ENCODE measurements around the gene FAM111B. TPM values are rescaled to one million over a fixed set of nuclear protein-coding genes. Genes with fewer than 3 reads are reported as not detected.
A peak's percentile ranks its signal among the peaks of the same experiment; 100 is the strongest.

Gene FAM111B
- polyA plus RNA-seq, 1 experiment = 2.7 TPM

GRCh38 chr11:59173964-59174663, 67.1 kb downstream of the FAM111B start:
- H3K4me3 ChIP-seq (ENCODE audit: low read depth, low read length) = peak overlapping the region; percentile 71
- no peaks in the 10 kb centered on the region for H3K9me3 ChIP-seq (ENCODE audit: control insufficient read depth, insufficient read depth, low read length)
- CTCF ChIA-PET = interaction anchor here (0.7 to 8.6 kb wide), 8 partner anchors 12 to 47 kb away, joined by 3 to 151 read pairs (median 6); no protein-coding TSS in a partner anchor
- H3K27ac ChIP-seq (ENCODE audit: low read depth, low read length) = peak overlapping the region; percentile 52
- peaks cover 3% of the 10 kb centered on the region for H3K27me3 ChIP-seq (ENCODE audit: control insufficient read depth, insufficient read depth, low read length)
- POLR2A ChIA-PET = interaction anchor here (1.0 to 1.1 kb wide), 2 partner anchors 11 to 50 kb away, joined by 3 read pairs; no protein-coding TSS in a partner anchor
- TF ChIP-seq CTCF (IDR thresholded peaks at IDR 0.05; ENCODE audit: low read depth, low read length) = no peak
- DNase-seq (ENCODE audit: low read depth, low spot score) = no peak

GRCh38 chr11:59174664-59175033, 67.6 kb downstream of the FAM111B start:
- no peak for DNase-seq (ENCODE audit: low read depth, low spot score)
- CTCF ChIA-PET = interaction anchor here (0.7 to 8.6 kb wide), 8 partner anchors 12 to 47 kb away, joined by 3 to 151 read pairs (median 6); no protein-coding TSS in a partner anchor
- no peak overlapping the region for H3K4me3 ChIP-seq (ENCODE audit: low read depth, low read length)
- POLR2A ChIA-PET = interaction anchor here (1.0 kb wide), 1 partner anchor 49 kb away, joined by 3 read pairs; no protein-coding TSS in a partner anchor
- peaks cover 4% of the 10 kb centered on the region for H3K9me3 ChIP-seq (ENCODE audit: control insufficient read depth, insufficient read depth, low read length)
- TF ChIP-seq CTCF (IDR thresholded peaks at IDR 0.05; ENCODE audit: low read depth, low read length) = no peak
- peaks cover 3% of the 10 kb centered on the region for H3K27me3 ChIP-seq (ENCODE audit: control insufficient read depth, insufficient read depth, low read length)
- peak overlapping the region; percentile 39 for H3K27ac ChIP-seq (ENCODE audit: low read depth, low read length)

GRCh38 chr11:59175091-59175501, 68.1 kb downstream of the FAM111B start:
- POLR2A ChIA-PET = no interaction called here
- DNase-seq (ENCODE audit: low read depth, low spot score) = no peak
- Histone ChIP-seq H3K9me3 (ENCODE audit: control insufficient read depth, insufficient read depth, low read length) (peaks cover 5% of the 10 kb centered on the region), H3K27ac (ENCODE audit: low read depth, low read length) (peak overlapping the region; percentile 39), H3K4me3 (ENCODE audit: low read depth, low read length) (no peak overlapping the region), H3K27me3 (ENCODE audit: control insufficient read depth, insufficient read depth, low read length) (peaks cover 3% of the 10 kb centered on the region)
- no peak for TF ChIP-seq CTCF (IDR thresholded peaks at IDR 0.05; ENCODE audit: low read depth, low read length)
- CTCF ChIA-PET = interaction anchor here (0.9 to 8.6 kb wide), 8 partner anchors 11 to 46 kb away, joined by 4 to 151 read pairs (median 6); no protein-coding TSS in a partner anchor

DNA sequence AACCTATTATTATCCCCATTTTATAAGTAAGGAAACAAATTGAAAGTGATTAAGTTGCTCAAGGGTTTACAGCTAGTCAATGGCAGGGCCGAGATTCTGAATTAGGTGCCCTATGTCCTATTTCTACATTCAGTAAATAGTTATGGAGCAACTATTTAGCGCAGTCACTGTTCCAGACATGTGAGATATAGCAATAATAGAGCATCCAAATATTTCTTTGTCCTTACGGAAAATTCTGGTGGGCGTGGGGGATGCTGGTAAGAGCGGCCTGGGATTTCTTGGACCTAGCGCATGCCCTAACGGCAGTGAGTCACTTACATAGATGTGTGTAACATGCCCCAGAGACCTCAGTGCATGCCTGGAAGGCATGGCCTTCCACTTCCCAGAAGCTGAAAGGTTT, 69.3 kb downstream of the FAM111B start:
- ChIA-PET CTCF (interaction anchor here (1.3 to 8.6 kb wide), 4 partner anchors 10 to 45 kb away, joined by 3 to 151 read pairs (median 4); no protein-coding TSS in a partner anchor), POLR2A (no interaction called here)
- H3K27ac ChIP-seq (ENCODE audit: low read depth, low read length) = no peak overlapping the region
- H3K27me3 ChIP-seq (ENCODE audit: control insufficient read depth, insufficient read depth, low read length) = no peaks in the 10 kb centered on the region
- H3K4me3 ChIP-seq (ENCODE audit: low read depth, low read length) = no peak overlapping the region
- TF ChIP-seq CTCF (IDR thresholded peaks at IDR 0.05; ENCODE audit: low read depth, low read length) = no peak
- H3K9me3 ChIP-seq (ENCODE audit: control insufficient read depth, insufficient read depth, low read length) = peaks cover 5% of the 10 kb centered on the region
- no peak for DNase-seq (ENCODE audit: low read depth, low spot score)

Other genes starting within 250 kb of the FAM111B start
- 0.29 and 0.30 TPM in 2 replicates for gene GLYATL1, start 167.7 kb upstream of the FAM111B start, polyA plus RNA-seq (2011; rRNA removed)
- not detected in 2 replicates for gene GLYATL1B, start 20.9 kb upstream of the FAM111B start, polyA plus RNA-seq (2011; rRNA removed)
- 20.6 and 23.1 TPM in 2 replicates for gene FAM111A, start 35.6 kb downstream of the FAM111B start, polyA plus RNA-seq (2011; rRNA removed)
- 1.4 and 2.2 TPM in 2 replicates for gene DTX4, start 64.9 kb downstream of the FAM111B start, polyA plus RNA-seq (2011; rRNA removed)
- not detected in 2 replicates for gene MPEG1, start 105.7 kb downstream of the FAM111B start, polyA plus RNA-seq (2011; rRNA removed)

Data from AG04450 (cell line).